Measurements from ENCODE around the gene FBF1.

The FBF1 gene

DNA sequence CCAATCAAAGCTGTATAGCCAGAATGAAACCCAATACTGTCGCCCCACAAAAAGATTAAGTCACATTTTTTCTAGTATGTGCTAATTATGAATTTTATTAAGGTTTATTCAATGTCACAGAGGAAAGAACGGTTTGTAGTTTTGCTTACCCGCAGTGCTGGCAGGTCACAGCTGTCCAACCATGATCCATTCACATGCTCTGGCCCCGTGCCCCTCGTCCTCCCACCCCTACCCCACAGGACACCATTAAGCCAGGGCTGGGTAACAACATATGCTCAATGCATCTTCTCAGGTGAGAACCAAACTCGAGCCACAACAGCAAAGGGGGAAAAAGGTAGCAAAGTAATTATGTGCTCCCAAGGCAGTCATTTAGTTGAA is 589 bp upstream of the FBF1 start:
- TF ChIP-seq Cebpa-rat (IDR thresholded peaks at IDR 0.05): no peak
- Histone ChIP-seq H3K27ac (peak overlapping the region in 4 of 11 experiments; percentile 33 to 79 (median 72); a peak in 6 of 22 replicates), H3K4me1 (peaks cover 13 to 20% (median 18%) of the 10 kb centered on the region in 10 experiments), H3K9me3 (replicated peaks in 1 of 11) (no peaks in the 10 kb centered on the region), H3K36me3 (peaks cover 12 to 37% (median 25%) of the 10 kb centered on the region in 11 experiments), H3K9ac (peak overlapping the region in 9 of 11 experiments; percentile 78 to 92 (median 85); a peak in 14 of 22 replicates), H3K4me3 (peak overlapping the region in 9 of 10 experiments; percentile 68 to 85 (median 76); a peak in 14 of 20 replicates), H3K27me3 (no peaks in the 10 kb centered on the region), H3K4me2 (peak overlapping the region; percentile 59 to 98 (median 93)), H4K20me1 (no peaks in the 10 kb centered on the region)

DNA sequence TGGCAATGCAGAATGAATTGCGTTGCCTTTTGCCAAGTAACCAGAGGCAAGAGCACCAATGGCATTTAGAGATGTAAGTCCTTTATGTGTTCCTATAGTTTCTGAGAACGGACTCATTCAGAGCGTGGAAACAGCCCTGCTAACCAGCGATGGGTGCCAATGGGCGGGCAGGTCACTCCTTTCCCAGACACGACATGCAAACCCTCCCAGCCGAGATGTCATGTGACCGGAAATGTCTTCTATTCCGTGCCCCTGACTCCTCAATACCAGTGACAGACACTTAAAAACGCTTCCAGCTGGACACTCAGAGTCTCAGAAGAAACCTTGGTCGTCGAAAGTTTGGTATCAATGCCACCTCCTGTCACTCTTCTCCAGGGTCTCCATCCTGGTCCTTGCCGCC is 3.2 kb downstream of the FBF1 start:
- Histone ChIP-seq H3K27ac (no peak overlapping the region), H3K4me3 (no peak overlapping the region)
- no peak for TF ChIP-seq Cebpa-rat (IDR thresholded peaks at IDR 0.05)

DNA sequence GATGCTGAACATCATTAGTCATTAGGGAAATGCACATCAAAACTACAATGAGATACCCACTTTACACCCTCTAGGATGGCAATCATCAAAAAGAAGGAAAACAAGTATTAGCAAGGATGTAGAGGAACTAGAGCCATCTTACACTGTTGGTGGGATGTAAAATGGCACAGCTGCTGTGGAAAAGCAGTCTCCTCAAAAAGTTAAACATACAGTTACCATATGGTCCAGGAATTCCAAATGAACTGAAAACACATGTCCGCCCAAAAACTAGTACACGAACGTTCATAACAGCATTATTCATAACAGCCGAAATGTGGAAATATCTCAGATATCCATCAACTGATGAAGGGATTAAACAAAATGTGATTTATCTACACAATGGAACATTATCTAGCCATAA is 7.0 kb downstream of the FBF1 start:
- Histone ChIP-seq H3K4me1 (peaks cover 0 to 7% (median 0%) of the 10 kb centered on the region in 10 experiments; a peak in 2 of 20 replicates), H3K27me3 (no peaks in the 10 kb centered on the region), H3K4me2 (no peak overlapping the region), H3K36me3 (peaks cover 0 to 4% (median 0%) of the 10 kb centered on the region in 11 experiments; a peak in 1 of 22 replicates), H3K9me3 (replicated peaks in 1 of 11) (no peaks in the 10 kb centered on the region), H4K20me1 (no peaks in the 10 kb centered on the region), H3K9ac (no peak overlapping the region), H3K4me3 (no peak overlapping the region), H3K27ac (no peak overlapping the region)
- no peak for TF ChIP-seq Cebpa-rat (IDR thresholded peaks at IDR 0.05)

More for the DNA sequence above, 3.2 kb downstream of the FBF1 start:
- no peak overlapping the region for H3K4me2 ChIP-seq
- peaks cover 0 to 1% (median 0%) of the 10 kb centered on the region in 11 experiments; a peak in 3 of 22 replicates for H3K36me3 ChIP-seq
- peaks cover 13 to 20% (median 18%) of the 10 kb centered on the region in 10 experiments for H3K4me1 ChIP-seq
- no peaks in the 10 kb centered on the region for H3K9me3 ChIP-seq (replicated peaks in 1 of 11)
- H3K27me3 ChIP-seq: no peaks in the 10 kb centered on the region
- H4K20me1 ChIP-seq: no peaks in the 10 kb centered on the region
- no peak overlapping the region for H3K9ac ChIP-seq

DNA sequence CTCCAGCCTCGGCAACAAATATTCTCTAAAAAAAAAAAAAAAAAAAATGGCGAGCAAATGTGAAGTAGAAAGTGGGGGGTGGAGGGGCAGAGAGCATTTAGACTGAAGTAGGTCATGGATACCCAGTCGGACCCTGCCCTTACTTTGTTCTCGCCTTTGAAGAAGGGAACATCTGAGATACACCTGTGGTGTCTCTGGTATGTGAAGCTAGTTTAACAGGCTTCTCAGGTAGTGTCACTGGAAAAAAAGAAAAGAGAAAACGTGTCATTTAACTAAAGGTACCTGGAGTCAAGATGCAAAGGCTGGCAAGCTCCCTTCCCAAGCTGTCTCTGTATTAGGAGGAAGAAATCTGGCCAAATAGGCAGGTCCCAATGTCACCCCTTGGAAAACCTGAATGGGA is 8.0 kb downstream of the FBF1 start:
- H3K27me3 ChIP-seq: no peaks in the 10 kb centered on the region

DNA sequence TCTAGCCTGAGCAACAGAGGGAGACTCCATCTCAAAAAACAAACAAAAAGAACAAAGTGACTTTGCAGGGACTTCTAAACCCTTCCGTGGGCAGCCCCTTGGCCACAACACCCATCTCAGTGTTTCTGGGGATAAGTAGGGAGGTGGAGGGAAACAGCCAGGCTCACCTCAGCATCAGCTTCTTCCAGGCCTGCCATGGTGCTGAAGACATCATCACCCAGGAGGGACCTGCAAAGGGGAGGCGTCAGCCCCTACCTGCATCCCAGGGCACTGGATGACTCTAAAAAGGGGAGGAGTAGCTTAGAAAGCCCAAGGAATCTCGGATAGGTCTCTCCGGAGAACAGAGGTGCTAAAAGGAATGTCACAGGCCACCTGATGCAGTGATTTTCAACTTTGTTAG is 9.8 kb downstream of the FBF1 start:
- no peak overlapping the region for H3K4me3 ChIP-seq
- H3K9me3 ChIP-seq (replicated peaks in 1 of 11): no peaks in the 10 kb centered on the region
- no peak overlapping the region for H3K9ac ChIP-seq
- H3K4me1 ChIP-seq: peaks cover 0 to 14% (median 0%) of the 10 kb centered on the region in 10 experiments; a peak in 7 of 20 replicates
- TF ChIP-seq Cebpa-rat (IDR thresholded peaks at IDR 0.05): no peak
- H3K27ac ChIP-seq: no peak overlapping the region
- peaks cover 0 to 4% (median 0%) of the 10 kb centered on the region in 11 experiments; a peak in 1 of 22 replicates for H3K36me3 ChIP-seq
- no peaks in the 10 kb centered on the region for H4K20me1 ChIP-seq
- no peaks in the 10 kb centered on the region for H3K27me3 ChIP-seq
- H3K4me2 ChIP-seq: 0 out of 22 replicates have a peak overlapping the region, but pooled peaks of 2 of the 11 experiments have one; percentile 10 to 15

More for the DNA sequence above, 8.0 kb downstream of the FBF1 start:
- H3K4me3 ChIP-seq: no peak overlapping the region
- H4K20me1 ChIP-seq: no peaks in the 10 kb centered on the region
- no peaks in the 10 kb centered on the region for H3K9me3 ChIP-seq (replicated peaks in 1 of 11)
- no peak overlapping the region for H3K9ac ChIP-seq
- peaks cover 0 to 4% (median 0%) of the 10 kb centered on the region in 11 experiments; a peak in 1 of 22 replicates for H3K36me3 ChIP-seq
- TF ChIP-seq Cebpa-rat (IDR thresholded peaks at IDR 0.05): no peak
- H3K4me2 ChIP-seq: no peak overlapping the region
- H3K4me1 ChIP-seq: peaks cover 0 to 7% (median 0%) of the 10 kb centered on the region in 10 experiments; a peak in 4 of 20 replicates
- H3K27ac ChIP-seq: no peak overlapping the region

DNA sequence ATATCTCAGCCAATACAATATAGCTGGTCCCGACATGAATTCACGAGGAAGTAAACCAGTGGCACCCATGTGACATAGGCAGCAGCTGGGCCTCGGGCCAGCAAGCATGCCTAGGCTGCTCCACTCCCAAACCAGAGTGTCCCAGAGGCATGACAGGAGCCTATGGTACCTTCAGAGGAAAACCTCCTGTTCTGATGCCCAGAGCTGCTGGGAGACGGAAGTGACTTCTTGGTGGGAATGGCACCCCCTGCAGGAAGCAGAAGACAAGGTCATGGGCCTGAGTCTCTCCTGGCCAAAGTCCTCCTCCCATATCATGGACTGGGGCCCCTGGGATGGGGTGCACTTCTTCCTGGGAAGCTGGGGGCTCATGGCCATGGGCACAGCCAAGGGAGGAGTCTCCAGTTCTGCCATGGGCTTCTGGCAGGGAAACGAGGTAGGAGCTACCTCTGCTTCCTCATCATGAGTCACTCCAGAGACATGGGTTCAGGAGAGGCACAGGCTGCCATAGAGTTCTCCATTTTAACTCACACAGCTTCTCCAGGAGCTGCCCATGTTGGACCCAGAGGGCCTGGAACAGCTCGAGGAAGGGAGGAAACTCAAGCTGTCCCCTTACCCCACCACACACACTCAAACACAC is 13.4 kb downstream of the FBF1 start:
- no peaks in the 10 kb centered on the region for H4K20me1 ChIP-seq
- H3K36me3 ChIP-seq: peaks cover 0 to 4% (median 0%) of the 10 kb centered on the region in 11 experiments; a peak in 1 of 22 replicates
- no peak overlapping the region for H3K27ac ChIP-seq
- H3K4me3 ChIP-seq: no peak overlapping the region
- no peak overlapping the region for H3K9ac ChIP-seq
- no peaks in the 10 kb centered on the region for H3K27me3 ChIP-seq
- peaks cover 22 to 33% (median 28%) of the 10 kb centered on the region in 10 experiments for H3K4me1 ChIP-seq
- no peaks in the 10 kb centered on the region for H3K9me3 ChIP-seq (replicated peaks in 1 of 11)
- peak overlapping the region in 3 of 11 experiments; percentile 3 to 49 (median 18); a peak in 5 of 22 replicates for H3K4me2 ChIP-seq
- no peak for TF ChIP-seq Cebpa-rat (IDR thresholded peaks at IDR 0.05)

DNA sequence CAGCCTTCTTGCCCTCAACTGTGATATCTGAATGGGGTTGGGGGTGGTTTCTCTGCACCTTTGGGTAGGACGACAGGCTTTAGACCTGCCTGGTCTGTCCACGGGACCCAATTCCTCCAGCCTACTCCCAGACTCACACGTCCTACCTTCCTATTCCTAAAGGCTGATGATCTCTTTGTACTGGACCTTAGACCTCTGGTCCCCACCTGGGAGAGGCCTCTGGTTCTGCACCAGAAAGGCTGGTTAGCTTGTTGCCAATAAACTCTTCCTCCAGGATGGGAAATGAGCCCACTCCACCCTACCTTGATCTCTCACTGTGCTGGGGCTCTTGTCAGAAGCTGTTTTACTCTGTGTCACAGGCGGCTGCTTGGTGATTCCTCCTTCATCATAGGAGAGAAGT is 14.4 kb downstream of the FBF1 start:
- no peaks in the 10 kb centered on the region for H3K9me3 ChIP-seq (replicated peaks in 1 of 11)
- H3K4me1 ChIP-seq: peaks cover 28 to 40% (median 35%) of the 10 kb centered on the region in 10 experiments
- H3K9ac ChIP-seq: no peak overlapping the region
- H3K27ac ChIP-seq: no peak overlapping the region
- TF ChIP-seq Cebpa-rat (IDR thresholded peaks at IDR 0.05): no peak
- H3K4me2 ChIP-seq: no peak overlapping the region
- H3K36me3 ChIP-seq: peaks cover 0 to 4% (median 0%) of the 10 kb centered on the region in 11 experiments; a peak in 1 of 22 replicates
- no peaks in the 10 kb centered on the region for H4K20me1 ChIP-seq
- H3K4me3 ChIP-seq: no peak overlapping the region
- no peaks in the 10 kb centered on the region for H3K27me3 ChIP-seq

DNA sequence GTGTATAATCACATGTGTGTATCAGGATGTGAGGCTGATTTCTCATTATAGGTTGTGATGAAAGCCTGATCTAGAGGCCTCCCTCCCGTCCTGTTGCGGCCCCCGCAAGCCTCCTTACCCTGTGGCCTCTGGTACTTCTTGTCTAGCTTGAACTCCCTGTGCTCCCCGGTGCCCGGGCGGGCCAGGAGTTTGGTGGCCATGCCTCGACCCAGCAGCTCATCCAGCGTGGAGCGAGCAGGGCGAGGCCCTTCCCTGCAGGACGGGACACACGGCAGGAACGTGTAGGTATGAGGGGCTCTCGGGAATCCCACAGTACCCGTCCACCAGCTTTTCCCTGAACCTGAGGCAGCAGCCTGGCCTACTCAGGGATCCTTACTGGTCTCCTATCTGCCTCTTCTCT is 14.9 kb downstream of the FBF1 start:
- no peaks in the 10 kb centered on the region for H3K9me3 ChIP-seq (replicated peaks in 1 of 11)
- no peaks in the 10 kb centered on the region for H4K20me1 ChIP-seq
- no peak overlapping the region; a peak in 1 of 22 replicates for H3K9ac ChIP-seq
- no peaks in the 10 kb centered on the region for H3K27me3 ChIP-seq
- 0 out of 22 replicates have a peak overlapping the region, but pooled peaks of 1 of the 11 experiments have one; percentile 33 for H3K4me2 ChIP-seq
- no peak for TF ChIP-seq Cebpa-rat (IDR thresholded peaks at IDR 0.05)
- H3K4me1 ChIP-seq: peaks cover 28 to 40% (median 35%) of the 10 kb centered on the region in 10 experiments
- H3K36me3 ChIP-seq: peaks cover 0 to under 1% (median 0%) of the 10 kb centered on the region in 11 experiments; a peak in 1 of 22 replicates
- H3K4me3 ChIP-seq: no peak overlapping the region
- H3K27ac ChIP-seq: peak overlapping the region in 2 of 11 experiments; percentile 38 to 50; a peak in 3 of 22 replicates

DNA sequence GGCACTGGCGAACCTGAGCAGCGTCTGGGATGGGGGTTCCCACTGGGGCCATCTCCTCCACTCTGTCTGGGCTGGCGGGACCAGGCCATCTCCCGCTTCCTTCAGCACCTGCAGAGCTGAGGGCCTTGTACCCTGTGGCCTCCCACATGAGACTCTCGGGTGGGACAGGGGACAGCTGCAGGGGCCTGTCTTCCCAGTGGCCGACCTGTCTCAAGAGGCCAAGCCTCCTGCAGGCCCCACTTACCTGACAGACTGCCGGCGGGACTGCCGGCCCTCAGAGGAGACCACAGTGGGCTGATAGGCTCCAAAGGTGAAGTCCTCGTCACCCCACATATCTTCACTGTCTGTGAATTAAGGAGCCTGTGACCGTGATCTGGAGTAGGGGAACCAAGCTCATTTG is 15.7 kb downstream of the FBF1 start:
- no peaks in the 10 kb centered on the region for H3K9me3 ChIP-seq (replicated peaks in 1 of 11)
- no peak overlapping the region for H3K4me3 ChIP-seq
- peak overlapping the region in 5 of 11 experiments; percentile 15 to 83 (median 70); a peak in 3 of 22 replicates for H3K4me2 ChIP-seq
- 0 out of 22 replicates have a peak, but pooled peaks cover 0 to 2% (median 0%) of the 10 kb centered on the region in 11 experiments for H3K36me3 ChIP-seq
- no peak for TF ChIP-seq Cebpa-rat (IDR thresholded peaks at IDR 0.05)
- H3K9ac ChIP-seq: peak overlapping the region in 2 of 11 experiments; percentile 4 to 19; a peak in 2 of 22 replicates
- H3K4me1 ChIP-seq: peaks cover 28 to 38% (median 34%) of the 10 kb centered on the region in 10 experiments
- H3K27ac ChIP-seq: peak overlapping the region in 7 of 11 experiments; percentile 13 to 55 (median 42); a peak in 7 of 22 replicates
- no peaks in the 10 kb centered on the region for H3K27me3 ChIP-seq
- H4K20me1 ChIP-seq: no peaks in the 10 kb centered on the region
